ENCODE data around the gene RIC8B. TPM values are rescaled to one million over a fixed set of nuclear protein-coding genes. Genes with fewer than 3 reads are reported as not detected.

The RIC8B gene
- total and polyA plus RNA-seq, 2 of the 13 experiments (the other 11 are each of a cell fraction or from before 2014, with no cell fraction given), result 5.1 to 7.5 TPM

DNA sequence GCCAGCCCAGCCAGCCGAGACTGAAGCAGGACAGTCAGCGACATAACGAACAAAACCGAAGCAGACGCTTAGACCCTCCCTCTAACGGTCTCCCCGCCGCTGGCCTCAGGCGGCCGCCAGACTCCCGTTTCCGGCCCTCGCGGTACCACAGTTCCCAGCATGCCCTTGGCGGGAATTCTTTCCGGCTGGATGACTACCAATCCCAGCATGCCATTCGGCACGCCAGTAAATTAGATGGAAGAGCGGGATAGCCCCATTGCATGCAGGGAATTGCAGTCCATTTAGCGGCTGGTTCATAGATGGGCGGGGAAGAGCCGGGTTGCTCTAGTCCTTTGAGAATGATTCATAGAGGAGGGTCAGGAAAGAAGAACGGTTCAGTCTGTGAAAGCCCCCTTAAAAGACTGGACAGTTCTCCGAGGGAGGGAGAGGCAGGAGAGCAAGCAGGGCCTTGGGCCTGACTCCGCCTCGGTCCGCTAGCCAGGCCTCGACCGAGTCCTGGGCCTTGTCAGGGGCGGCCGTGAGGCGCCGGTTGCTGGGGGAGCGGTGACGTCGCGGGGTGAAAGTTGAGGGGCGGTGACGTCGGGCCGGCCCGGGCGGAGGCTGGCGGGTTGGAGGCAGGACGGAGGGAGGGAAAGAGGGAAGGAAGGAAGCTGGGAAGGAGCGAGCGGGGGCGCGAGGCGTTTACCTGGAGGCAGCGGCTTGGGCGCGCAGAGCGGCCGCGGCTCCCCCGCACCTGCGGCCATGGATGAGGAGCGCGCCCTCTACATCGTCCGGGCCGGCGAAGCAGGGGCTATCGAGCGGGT lies at the start of gene RIC8B (continued):
- TF ChIP-seq CSRNP1 (CRISPR knock-in tag; IDR thresholded peaks at IDR 0.05) (no peak), BHLHE40 (IDR thresholded peaks at IDR 0.05; ENCODE audit: low read length) (no peak), ESRRA (CRISPR knock-in tag; IDR thresholded peaks at IDR 0.05; ENCODE audit: low read depth) (peak; percentile 53; the same call in 1 of the 2 replicates), ZNF317 (CRISPR knock-in tag; IDR thresholded peaks at IDR 0.05) (peak; percentile 76; the same call in 1 of the 2 replicates), ZFP1 (CRISPR knock-in tag; IDR thresholded peaks at IDR 0.05) (0 out of 2 replicates have a peak, but pooled peaks have one; percentile 16), TIGD3 (CRISPR knock-in tag; IDR thresholded peaks at IDR 0.05; ENCODE audit: borderline replicate concordance) (no peak), KLF16 (CRISPR knock-in tag; IDR thresholded peaks at IDR 0.05) (peak in 1 of 2 experiments; percentile 89; a peak in 2 of 4 replicates), TP53 (CRISPR knock-in tag; conservative IDR thresholded peaks at IDR 0.05) (no peak; the same call in 1 of the 2 replicates), ZNF550 (CRISPR knock-in tag; IDR thresholded peaks at IDR 0.05; ENCODE audit: borderline replicate concordance) (no peak), REL (CRISPR knock-in tag; conservative IDR thresholded peaks at IDR 0.05) (peak; percentile 60; the same call in 1 of the 2 replicates), KLF12 (CRISPR knock-in tag; IDR thresholded peaks at IDR 0.05; ENCODE audit: borderline replicate concordance) (no peak), FOXP1 (IDR thresholded peaks at IDR 0.05) (no peak), FOXP1 (CRISPR knock-in tag; IDR thresholded peaks at IDR 0.05) (no peak), TOE1 (CRISPR knock-in tag; IDR thresholded peaks at IDR 0.05) (no peak), REPIN1 (CRISPR knock-in tag; IDR thresholded peaks at IDR 0.05; ENCODE audit: borderline replicate concordance, low read depth) (peak; percentile 60), ZNF333 (CRISPR knock-in tag; IDR thresholded peaks at IDR 0.05; ENCODE audit: borderline replicate concordance) (peak; percentile 96), AHDC1 (CRISPR knock-in tag; IDR thresholded peaks at IDR 0.05; ENCODE audit: borderline replicate concordance) (no peak)
- TF ChIP-seq, protein P1, sequence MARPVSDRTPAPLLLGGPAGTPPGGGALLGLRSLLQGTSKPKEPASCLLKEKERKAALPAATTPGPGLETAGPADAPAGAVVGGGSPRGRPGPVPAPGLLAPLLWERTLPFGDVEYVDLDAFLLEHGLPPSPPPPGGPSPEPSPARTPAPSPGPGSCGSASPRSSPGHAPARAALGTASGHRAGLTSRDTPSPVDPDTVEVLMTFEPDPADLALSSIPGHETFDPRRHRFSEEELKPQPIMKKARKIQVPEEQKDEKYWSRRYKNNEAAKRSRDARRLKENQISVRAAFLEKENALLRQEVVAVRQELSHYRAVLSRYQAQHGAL (CRISPR knock-in tag; IDR thresholded peaks at IDR 0.05; ENCODE audit: not compliant biosample characterization), result no peak
- TF ChIP-seq, protein P2, sequence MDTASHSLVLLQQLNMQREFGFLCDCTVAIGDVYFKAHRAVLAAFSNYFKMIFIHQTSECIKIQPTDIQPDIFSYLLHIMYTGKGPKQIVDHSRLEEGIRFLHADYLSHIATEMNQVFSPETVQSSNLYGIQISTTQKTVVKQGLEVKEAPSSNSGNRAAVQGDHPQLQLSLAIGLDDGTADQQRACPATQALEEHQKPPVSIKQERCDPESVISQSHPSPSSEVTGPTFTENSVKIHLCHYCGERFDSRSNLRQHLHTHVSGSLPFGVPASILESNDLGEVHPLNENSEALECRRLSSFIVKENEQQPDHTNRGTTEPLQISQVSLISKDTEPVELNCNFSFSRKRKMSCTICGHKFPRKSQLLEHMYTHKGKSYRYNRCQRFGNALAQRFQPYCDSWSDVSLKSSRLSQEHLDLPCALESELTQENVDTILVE (CRISPR knock-in tag; IDR thresholded peaks at IDR 0.05), result peak; percentile 88

Data from HepG2 (cell line).